Fibroblast of mammary gland (primary cell): ENCODE results near the gene HTR1B.

Source experiments
- DNase-seq: peaks from one replicate; pipeline ENCODE4 v3.0.0-alpha.2; 2010; ENCODE audit warnings: low read depth
- H3K4me3 ChIP-seq: 2 replicates; pipeline ENCODE4 v1.5.1; 2011; ENCODE audit warnings: low read depth, mild to moderate bottlenecking, low read length, moderate library complexity; ENCODE audit not compliant: control insufficient read depth
- CTCF ChIP-seq: conservative IDR thresholded peaks from 2 replicates; pipeline ENCODE4 v1.5.1; 2011; ENCODE audit warnings: low read depth, low read length, inconsistent platforms; ENCODE audit not compliant: control insufficient read depth, insufficient read depth

The HTR1B gene

GRCh38 chr6:77447254-77447653 is 16.0 kb downstream of the HTR1B start:
- no peak for TF ChIP-seq CTCF
- DNase-seq: peak; percentile 72
- H3K4me3 ChIP-seq: no peak overlapping the region

- TF ChIP-seq CTCF: no peak
- H3K4me3 ChIP-seq: no peak overlapping the region
- DNase-seq: no peak
Measured at GRCh38 chr6:77446249-77446648, 17.0 kb downstream of the HTR1B start.

GRCh38 chr6:77445214-77445613 is 18.1 kb downstream of the HTR1B start:
- H3K4me3 ChIP-seq: no peak overlapping the region
- DNase-seq: no peak
- no peak for TF ChIP-seq CTCF

GRCh38 chr6:77440206-77440976 is 22.9 kb downstream of the HTR1B start:
- TF ChIP-seq CTCF: no peak
- DNase-seq: no peak
- H3K4me3 ChIP-seq: no peak overlapping the region

- DNase-seq: no peak
- H3K4me3 ChIP-seq: no peak overlapping the region
- TF ChIP-seq CTCF: no peak
Measured at GRCh38 chr6:77433888-77434287, 29.4 kb downstream of the HTR1B start.

- DNase-seq: no peak
- TF ChIP-seq CTCF: no peak
- H3K4me3 ChIP-seq: no peak overlapping the region
Measured at GRCh38 chr6:77430504-77430903, 32.8 kb downstream of the HTR1B start.
